Dermis microvascular lymphatic vessel endothelial cell (primary cell): ENCODE results near the gene EWSR1. TPM values are rescaled to one million over a fixed set of nuclear protein-coding genes. Genes with fewer than 3 reads are reported as not detected.
A peak's percentile ranks its signal among the peaks of the same experiment; 100 is the strongest.
"Not testable (repeated sequence)": the region's sequence is repeated elsewhere in the genome, so short reads cannot be mapped to it uniquely, and the experiment has no call there.

Experiments used
- DNase-seq, 2 donors: peaks; one replicate each; pipeline versions ENCODE4 v3.0.0 to v3.0.0-alpha.2; 2010; ENCODE audit warnings: low read depth in 2 of 2
- total RNA-seq: library from RNA; depleted of rRNA; stranded (reverse); fragments of >200 nt; gene quantifications from 2 replicates; pipeline ENCODE4 v1.2.1, GENCODE V29; 2014

Gene EWSR1
- total RNA-seq, 1 donor from 2014 or later: 149 TPM

- DNase-seq: peak in 1 of 2 donors; percentile 36
These were observed 66.8 kb downstream of the EWSR1 start for GRCh38 chr22:29334696-29335344.

GRCh38 chr22:29335656-29336055 lies 67.6 kb downstream of the EWSR1 start:
- DNase-seq: no peak

- DNase-seq: no peak
These were observed 68.9 kb downstream of the EWSR1 start for GRCh38 chr22:29336751-29337490.

GRCh38 chr22:29337631-29338284 lies 69.7 kb downstream of the EWSR1 start:
- no peak for DNase-seq

GRCh38 chr22:29338398-29338797 lies 70.3 kb downstream of the EWSR1 start:
- no peak for DNase-seq

- DNase-seq: no peak
These were observed 71.5 kb downstream of the EWSR1 start for GRCh38 chr22:29339381-29340235.

GRCh38 chr22:29340566-29340965 lies 72.5 kb downstream of the EWSR1 start:
- no peak for DNase-seq

- no peak for DNase-seq
These were observed 73.2 kb downstream of the EWSR1 start for GRCh38 chr22:29341056-29341848.

GRCh38 chr22:29341849-29342127 lies 73.7 kb downstream of the EWSR1 start:
- no peak for DNase-seq

GRCh38 chr22:29342177-29342576 lies 74.1 kb downstream of the EWSR1 start:
- DNase-seq: no peak

GRCh38 chr22:29342577-29343312 lies 74.7 kb downstream of the EWSR1 start:
- no peak for DNase-seq

GRCh38 chr22:29343313-29343805 lies 75.3 kb downstream of the EWSR1 start:
- no peak for DNase-seq

GRCh38 chr22:29344137-29344536 lies 76.1 kb downstream of the EWSR1 start:
- peak; percentile 54 to 83 for DNase-seq

- DNase-seq: not testable (repeated sequence)
These were observed 76.8 kb downstream of the EWSR1 start for GRCh38 chr22:29344889-29345288.

- no peak for DNase-seq
These were observed 77.9 kb downstream of the EWSR1 start for GRCh38 chr22:29345932-29346331.

GRCh38 chr22:29346659-29347058 lies 78.6 kb downstream of the EWSR1 start:
- DNase-seq: no peak

- no peak for DNase-seq
These were observed 80.0 kb downstream of the EWSR1 start for GRCh38 chr22:29348041-29348440.

GRCh38 chr22:29348956-29349355 lies 80.9 kb downstream of the EWSR1 start:
- DNase-seq: no peak
